Raji (cell line): ENCODE measurements around the gene MAB21L2.

Source experiments
- POLR2A ChIP-seq: IDR thresholded peaks from 2 replicates; pipeline ENCODE4 v1.6.1; 2011; ENCODE audit warnings: low read depth, low read length, control low read depth; ENCODE audit not compliant: insufficient read depth

The MAB21L2 gene

GRCh38 chr4:150570862-150571261, 11.1 kb upstream of the MAB21L2 start:
- no peak for TF ChIP-seq POLR2A

DNA sequence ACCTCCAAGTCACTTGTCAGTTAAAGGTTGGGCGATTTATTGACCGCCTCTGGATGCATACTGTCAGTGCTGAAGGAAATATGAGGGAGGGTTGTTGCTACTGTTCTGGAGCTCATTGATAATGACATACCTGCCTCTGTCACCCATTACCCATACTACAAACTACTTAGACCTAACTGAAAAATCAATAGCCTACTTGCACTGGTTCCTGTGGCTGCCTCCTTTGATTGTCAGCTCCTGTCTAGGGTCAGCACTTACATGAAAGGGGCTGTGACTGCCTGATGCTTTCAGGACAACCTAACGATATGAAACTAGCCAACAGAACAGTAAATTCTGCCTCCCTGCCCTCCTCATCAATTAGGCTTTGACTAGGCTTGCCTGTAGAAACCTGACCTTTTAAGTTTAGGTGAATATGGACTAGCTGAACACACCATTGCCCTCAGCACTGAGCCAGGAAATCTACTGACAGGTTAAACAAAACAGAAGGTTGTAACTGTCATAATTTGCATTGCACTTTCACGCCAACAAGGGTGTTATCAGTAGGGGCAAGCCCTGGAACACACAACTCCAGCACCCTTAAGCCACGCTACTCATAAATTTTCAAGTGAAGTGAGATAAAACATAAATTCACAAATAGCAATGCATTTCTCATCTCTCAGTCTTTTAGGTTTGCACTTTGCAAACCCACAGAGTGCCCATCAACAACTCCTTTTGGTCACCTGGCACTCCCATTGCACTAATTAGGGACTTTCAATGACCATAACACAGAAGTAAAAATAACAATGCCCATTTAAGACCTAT, 9.0 kb upstream of the MAB21L2 start:
- no peak for TF ChIP-seq POLR2A

- no peak for TF ChIP-seq POLR2A
Measured at GRCh38 chr4:150573534-150573933, 8.4 kb upstream of the MAB21L2 start.

- no peak for TF ChIP-seq POLR2A
Measured at GRCh38 chr4:150574678-150575077, 7.3 kb upstream of the MAB21L2 start.

DNA sequence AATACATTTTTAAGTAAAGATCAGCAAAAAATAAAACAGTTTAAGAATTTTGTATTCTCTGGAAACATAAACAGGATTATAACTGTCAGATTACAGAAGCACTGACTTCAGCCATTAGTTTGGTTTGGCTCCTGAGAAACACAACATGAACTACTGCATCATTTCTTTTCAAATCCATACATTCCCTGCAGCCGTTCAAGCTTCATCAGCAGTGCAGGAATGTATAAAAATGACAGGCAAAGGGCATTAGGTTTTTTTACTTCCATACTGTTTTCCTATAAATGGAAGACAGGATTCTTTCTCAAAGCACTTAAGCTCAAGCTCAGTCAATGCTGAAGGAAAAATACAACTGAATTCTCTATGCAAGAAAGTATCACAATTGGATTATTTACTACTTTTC, 4.2 kb upstream of the MAB21L2 start:
- TF ChIP-seq POLR2A: no peak

GRCh38 chr4:150578745-150579501, 3.0 kb upstream of the MAB21L2 start:
- no peak for TF ChIP-seq POLR2A

- TF ChIP-seq POLR2A: no peak
Measured at GRCh38 chr4:150579551-150580234, 2.3 kb upstream of the MAB21L2 start.

DNA sequence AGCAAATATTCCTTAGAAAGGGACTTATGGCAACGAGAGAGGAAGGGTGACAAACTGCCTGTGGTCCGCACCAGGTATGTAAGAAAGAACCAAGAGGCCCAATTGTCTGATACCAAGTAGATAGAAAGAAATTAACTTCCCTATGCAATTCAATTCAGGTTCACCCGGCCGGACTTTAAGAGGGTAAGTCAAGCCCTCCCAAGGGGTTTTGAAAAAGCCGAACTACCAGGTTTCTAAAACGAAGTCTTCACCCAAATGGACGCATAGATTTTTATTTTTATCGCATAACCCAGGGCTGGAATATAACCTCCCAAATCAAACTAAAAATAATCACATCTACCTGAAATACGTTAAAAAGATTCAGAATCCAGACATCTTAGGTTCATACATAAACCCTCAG, 1.6 kb upstream of the MAB21L2 start:
- no peak for TF ChIP-seq POLR2A

GRCh38 chr4:150581056-150581605, 820 bp upstream of the MAB21L2 start:
- TF ChIP-seq POLR2A: no peak

DNA sequence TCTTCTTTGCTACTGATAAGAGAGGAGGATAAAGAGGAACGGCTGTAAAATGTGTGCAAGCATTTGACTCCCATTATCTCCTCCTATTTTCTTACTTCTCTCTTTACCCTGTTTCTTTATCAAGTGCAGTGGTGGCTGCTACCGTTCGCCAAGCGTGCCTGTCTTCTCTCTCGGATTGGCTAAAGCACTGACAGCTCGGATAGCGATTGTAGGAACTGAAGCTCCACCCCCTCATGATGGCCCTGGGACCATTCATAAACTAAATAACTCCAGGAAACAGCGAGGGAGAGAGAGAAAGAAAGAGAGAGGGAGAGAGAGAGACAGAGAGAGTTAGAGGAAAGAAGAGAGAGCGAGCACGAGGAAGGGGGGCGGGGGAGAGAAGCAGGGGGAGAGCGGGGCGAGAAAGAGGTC, 305 bp upstream of the MAB21L2 start:
- no peak for TF ChIP-seq POLR2A

DNA sequence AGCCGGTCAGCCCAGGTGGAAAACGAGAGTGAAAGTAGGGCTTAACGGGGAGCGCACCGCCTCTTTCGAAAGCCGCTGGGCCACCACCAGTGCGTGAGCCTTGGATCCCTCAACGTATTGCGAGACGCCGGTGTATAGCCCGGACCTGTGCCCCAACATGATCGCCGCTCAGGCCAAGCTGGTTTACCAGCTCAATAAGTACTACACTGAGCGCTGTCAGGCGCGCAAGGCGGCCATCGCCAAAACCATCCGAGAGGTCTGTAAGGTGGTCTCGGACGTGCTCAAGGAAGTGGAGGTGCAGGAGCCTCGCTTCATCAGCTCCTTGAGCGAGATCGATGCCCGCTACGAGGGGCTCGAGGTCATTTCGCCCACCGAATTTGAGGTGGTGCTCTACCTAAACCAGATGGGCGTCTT, 929 bp downstream of the MAB21L2 start:
- TF ChIP-seq POLR2A: no peak

DNA sequence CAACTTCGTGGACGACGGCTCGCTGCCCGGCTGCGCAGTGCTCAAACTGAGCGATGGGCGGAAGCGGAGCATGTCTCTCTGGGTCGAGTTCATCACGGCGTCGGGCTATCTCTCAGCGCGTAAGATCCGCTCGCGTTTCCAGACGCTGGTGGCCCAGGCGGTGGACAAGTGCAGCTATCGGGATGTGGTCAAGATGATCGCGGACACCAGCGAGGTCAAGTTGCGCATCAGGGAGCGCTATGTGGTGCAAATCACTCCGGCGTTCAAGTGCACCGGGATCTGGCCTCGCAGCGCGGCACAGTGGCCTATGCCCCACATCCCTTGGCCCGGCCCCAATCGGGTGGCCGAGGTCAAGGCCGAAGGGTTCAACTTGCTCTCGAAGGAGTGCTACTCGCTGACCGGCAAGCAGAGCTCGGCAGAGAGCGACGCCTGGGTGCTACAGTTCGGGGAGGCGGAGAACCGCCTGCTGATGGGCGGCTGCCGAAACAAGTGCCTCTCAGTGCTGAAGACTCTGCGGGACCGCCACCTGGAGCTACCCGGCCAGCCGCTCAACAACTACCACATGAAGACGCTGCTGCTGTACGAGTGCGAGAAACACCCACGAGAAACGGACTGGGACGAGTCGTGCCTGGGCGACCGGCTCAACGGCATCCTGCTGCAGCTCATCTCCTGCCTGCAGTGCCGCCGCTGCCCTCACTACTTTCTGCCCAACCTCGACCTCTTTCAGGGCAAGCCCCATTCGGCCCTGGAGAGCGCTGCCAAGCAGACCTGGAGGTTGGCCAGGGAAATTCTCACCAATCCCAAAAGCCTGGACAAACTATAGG, 1.5 kb downstream of the MAB21L2 start:
- TF ChIP-seq POLR2A: no peak

- TF ChIP-seq POLR2A: no peak
Measured at GRCh38 chr4:150584111-150584915, 2.4 kb downstream of the MAB21L2 start.

DNA sequence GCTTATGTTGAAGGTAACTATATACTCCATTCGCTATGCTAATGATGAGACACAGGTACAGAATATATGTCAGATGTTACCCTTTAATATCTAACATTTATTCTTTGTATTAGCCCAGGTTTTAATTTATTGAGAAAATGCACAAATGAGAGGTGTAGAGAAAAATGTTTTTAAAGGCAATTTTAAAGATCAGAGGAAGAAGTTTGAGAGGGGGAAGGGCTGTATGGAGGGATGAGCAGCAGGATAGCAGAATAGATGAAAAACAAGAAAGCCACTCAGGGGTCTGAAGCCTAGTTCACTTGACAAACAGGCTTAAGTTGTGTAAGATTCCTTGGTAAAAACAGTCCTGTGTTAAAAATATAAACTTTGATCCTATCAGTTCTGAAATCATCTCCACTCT, 3.7 kb downstream of the MAB21L2 start:
- no peak for TF ChIP-seq POLR2A
